GM19463 (cell line): ENCODE data around the gene SLC30A1.
A peak's percentile ranks its signal among the peaks of the same experiment; 100 is the strongest.
"Not testable (repeated sequence)": the region's sequence is repeated elsewhere in the genome, so short reads cannot be mapped to it uniquely, and the experiment has no call there.

Source experiments
- ATAC-seq: cut with Tn5 transposase; IDR thresholded peaks from one replicate; pipeline ENCODE4 v1.9.1; 2021; ENCODE audit warnings: mild to moderate bottlenecking, moderate library complexity; ENCODE audit not compliant: unreplicated experiment

The SLC30A1 gene

GRCh38 chr1:211586538-211586937, 7.6 kb upstream of the SLC30A1 start:
- no peak for ATAC-seq

GRCh38 chr1:211583011-211583992, 4.3 kb upstream of the SLC30A1 start:
- ATAC-seq: no peak

- no peak for ATAC-seq
Observed at GRCh38 chr1:211581526-211581925, 2.6 kb upstream of the SLC30A1 start.

GRCh38 chr1:211580303-211580687, 1.3 kb upstream of the SLC30A1 start:
- ATAC-seq: no peak

- ATAC-seq: peak; percentile 40
Observed at GRCh38 chr1:211579440-211580302, 710 bp upstream of the SLC30A1 start.

- peak; percentile 34 for ATAC-seq
Observed at GRCh38 chr1:211577819-211578639, 932 bp downstream of the SLC30A1 start.

GRCh38 chr1:211577277-211577818, 1.6 kb downstream of the SLC30A1 start:
- no peak for ATAC-seq

GRCh38 chr1:211576717-211577116, 2.2 kb downstream of the SLC30A1 start:
- ATAC-seq: no peak

GRCh38 chr1:211574705-211575104, 4.3 kb downstream of the SLC30A1 start:
- no peak for ATAC-seq

- ATAC-seq: no peak
Observed at GRCh38 chr1:211571998-211572397, 7.0 kb downstream of the SLC30A1 start.

GRCh38 chr1:211570378-211570777, 8.6 kb downstream of the SLC30A1 start:
- ATAC-seq: not testable (repeated sequence)

GRCh38 chr1:211566431-211567025, 12.4 kb downstream of the SLC30A1 start:
- ATAC-seq: peak; percentile 97

GRCh38 chr1:211564084-211564483, 14.9 kb downstream of the SLC30A1 start:
- no peak for ATAC-seq

- ATAC-seq: no peak
Observed at GRCh38 chr1:211559222-211560010, 19.5 kb downstream of the SLC30A1 start.

- ATAC-seq: no peak
Observed at GRCh38 chr1:211557894-211558625, 20.9 kb downstream of the SLC30A1 start.

- no peak for ATAC-seq
Observed at GRCh38 chr1:211553549-211553948, 25.4 kb downstream of the SLC30A1 start.

- no peak for ATAC-seq
Observed at GRCh38 chr1:211551638-211552460, 27.1 kb downstream of the SLC30A1 start.
